ENCODE measurements around the gene C1QTNF6.

GRCh38 chr22:37219533-37219932, 31.5 kb upstream of the C1QTNF6 start:
- TF ChIP-seq CTCF (IDR thresholded peaks at IDR 0.05), result no peak
- TF ChIP-seq POLR2A (IDR thresholded peaks at IDR 0.05), result no peak

Data from testis (tissue), 2 donors.